IMR-90 (cell line): ENCODE data around the gene MAML2. TPM values are rescaled to one million over a fixed set of nuclear protein-coding genes. Genes with fewer than 3 reads are reported as not detected.

Experiments
- ATAC-seq: fragments of 200-7000 bp; cut with Tn5 transposase; 2 replicates; pipeline ENCODE4 v1.9.1; 2020; ENCODE audit warnings: low read depth, mild to moderate bottlenecking, moderate library complexity
- BruUV-seq: library from RNA; stranded (reverse); fragments of 400-500 nt; replicated peaks from 2 replicates; lab custom pipeline; 2021; lab: Mats Ljungman, UMichigan
- CTCF ChIA-PET: fragments of 300-600 bp; formaldehyde crosslinking; extraction: SDS; loops from one replicate; lab custom pipeline; 2021; ENCODE audit warnings: antibody characterized with exemption; lab: Yijun Ruan, JAX
- POLR2A ChIA-PET: fragments of 300-600 bp; sonication (Branson Sonifier 250); formaldehyde crosslinking; loops from one replicate; lab custom pipeline; 2022; ENCODE audit warnings: antibody characterized with exemption; ENCODE audit not compliant: unreplicated experiment; lab: Charles Lee
- DNase-seq: peaks from one replicate; pipeline ENCODE4 v3.0.0; 2013
- H2AFZ ChIP-seq: replicated peaks from 2 replicates; pipeline ENCODE3; 2013; ENCODE audit warnings: low read length, mild to moderate bottlenecking; ENCODE audit not compliant: poor library complexity
- H2AK5ac ChIP-seq: 2 replicates; pipeline ENCODE4 v1.6.1; 2013; ENCODE audit warnings: low read depth, low read length, inconsistent platforms
- H2AK9ac ChIP-seq: replicated peaks from 2 replicates; pipeline ENCODE3; 2013; ENCODE audit warnings: mild to moderate bottlenecking, low read depth, low read length, moderate library complexity; ENCODE audit not compliant: poor library complexity
- H2BK120ac ChIP-seq: 2 replicates; pipeline ENCODE4 v1.6.1; 2013; ENCODE audit warnings: low read depth, low read length, inconsistent platforms
- H2BK15ac ChIP-seq: 3 replicates; pipeline ENCODE4 v1.6.1; 2013; ENCODE audit warnings: low read depth, low read length, inconsistent platforms
- H2BK20ac ChIP-seq: 2 replicates; pipeline ENCODE4 v1.6.1; 2013; ENCODE audit warnings: low read depth, mild to moderate bottlenecking, inconsistent platforms, low read length, moderate library complexity
- H2BK5ac ChIP-seq: 2 replicates; pipeline ENCODE4 v1.6.1; 2013; ENCODE audit warnings: mild to moderate bottlenecking, low read depth, low read length, inconsistent platforms; ENCODE audit not compliant: poor library complexity, severe bottlenecking
- H3K14ac ChIP-seq: replicated peaks from 2 replicates; pipeline ENCODE4 v1.6.1; 2013; ENCODE audit warnings: low read depth, low read length, inconsistent platforms
- H3K18ac ChIP-seq: 2 replicates; pipeline ENCODE4 v1.6.1; 2013; ENCODE audit warnings: low read depth, low read length, control low read depth
- H3K23ac ChIP-seq: 2 replicates; pipeline ENCODE4 v1.6.1; 2013; ENCODE audit warnings: low read depth, low read length, inconsistent platforms
- H3K27ac ChIP-seq: 2 replicates; pipeline ENCODE4 v1.5.1; 2013; ENCODE audit warnings: mild to moderate bottlenecking, control low read depth, low read length; ENCODE audit not compliant: insufficient read depth
- H3K27me3 ChIP-seq: 2 replicates; pipeline ENCODE4 v1.6.1; 2013; ENCODE audit warnings: low read length; ENCODE audit not compliant: control insufficient read depth, insufficient read depth
- H3K36me3 ChIP-seq: 2 replicates; pipeline ENCODE4 v1.6.1; 2013; ENCODE audit warnings: low read length, mixed read lengths; ENCODE audit not compliant: control insufficient read depth, insufficient read depth
- H3K4ac ChIP-seq: 2 replicates; pipeline ENCODE4 v1.6.1; 2013; ENCODE audit warnings: low read depth, low read length, inconsistent platforms
- H3K4me1 ChIP-seq: 2 replicates; pipeline ENCODE4 v1.6.1; 2013; ENCODE audit warnings: low read length, mixed read lengths; ENCODE audit not compliant: control insufficient read depth, insufficient read depth
- H3K4me2 ChIP-seq: 2 replicates; pipeline ENCODE4 v1.6.1; 2013; ENCODE audit warnings: low read depth, mild to moderate bottlenecking, control low read depth, low read length, moderate library complexity
- H3K4me3 ChIP-seq: 2 replicates; pipeline ENCODE4 v1.5.1; 2013; ENCODE audit warnings: low read depth, mild to moderate bottlenecking, control low read depth, low read length, moderate library complexity; ENCODE audit not compliant: insufficient read depth
- H3K56ac ChIP-seq: 2 replicates; pipeline ENCODE4 v1.6.1; 2013; ENCODE audit warnings: low read length, inconsistent platforms; ENCODE audit not compliant: insufficient read depth; ENCODE audit errors: extremely low read depth
- H3K79me1 ChIP-seq, 2 experiments: 2 replicates each; pipeline ENCODE4 v1.6.1; 2013; ENCODE audit warnings: low read length in 2 of 2, inconsistent platforms in 1 of 2, low read depth in 1 of 2
- H3K9ac ChIP-seq: 2 replicates; pipeline ENCODE4 v1.6.1; 2013; ENCODE audit warnings: low read depth, low read length, control low read depth
- H3K9me1 ChIP-seq: 2 replicates; pipeline ENCODE4 v1.6.1; 2013; ENCODE audit warnings: low read length, inconsistent platforms; ENCODE audit not compliant: insufficient read depth
- H3K9me3 ChIP-seq: 2 replicates; pipeline ENCODE4 v1.6.1; 2013; ENCODE audit warnings: low read length; ENCODE audit not compliant: control insufficient read depth, insufficient read depth
- H4K20me1 ChIP-seq: 2 replicates; pipeline ENCODE4 v1.6.1; 2013; ENCODE audit warnings: low read length, inconsistent platforms; ENCODE audit not compliant: insufficient read depth
- H4K5ac ChIP-seq: 2 replicates; pipeline ENCODE4 v1.6.1; 2013; ENCODE audit warnings: mild to moderate bottlenecking, low read depth, low read length, control low read depth
- H4K8ac ChIP-seq, 2 experiments: 2 replicates each; pipeline ENCODE4 v1.6.1; 2013; ENCODE audit warnings: low read depth in 2 of 2, low read length in 2 of 2, control low read depth in 1 of 2, inconsistent platforms in 1 of 2
- H4K91ac ChIP-seq: 2 replicates; pipeline ENCODE4 v1.6.1; 2013; ENCODE audit warnings: low read depth, low read length, inconsistent platforms; ENCODE audit not compliant: insufficient read depth
- BHLHE40 ChIP-seq: fragments of 150-350 bp; IDR thresholded peaks from 2 replicates; pipeline ENCODE4 v1.6.1; 2016; ENCODE audit warnings: mild to moderate bottlenecking, low read depth, low read length
- CHD1 ChIP-seq: IDR thresholded peaks from 2 replicates; pipeline ENCODE4 v1.6.1; 2012; ENCODE audit warnings: low read depth, low read length, improper control_type of control experiment
- CTCF ChIP-seq: conservative IDR thresholded peaks from 2 replicates; pipeline ENCODE4 v1.5.1; 2012; ENCODE audit warnings: mild to moderate bottlenecking, low read depth, low read length, improper control_type of control experiment
- ELK1 ChIP-seq: fragments of 150-350 bp; IDR thresholded peaks from 2 replicates; pipeline ENCODE4 v1.6.1; 2016; ENCODE audit warnings: low read depth, mild to moderate bottlenecking, low read length, moderate library complexity, borderline replicate concordance
- FOS ChIP-seq: fragments of 150-350 bp; IDR thresholded peaks from 2 replicates; pipeline ENCODE4 v1.6.1; 2016; ENCODE audit warnings: low read depth, low read length
- MAFK ChIP-seq: IDR thresholded peaks from 2 replicates; pipeline ENCODE4 v1.6.1; 2012; ENCODE audit warnings: low read depth, low read length, improper control_type of control experiment
- MAZ ChIP-seq: IDR thresholded peaks from 2 replicates; pipeline ENCODE4 v1.6.1; 2012; ENCODE audit warnings: low read depth, mild to moderate bottlenecking, low read length, improper control_type of control experiment, moderate library complexity, borderline replicate concordance
- MXI1 ChIP-seq: IDR thresholded peaks from 2 replicates; pipeline ENCODE4 v1.6.1; 2012; ENCODE audit warnings: low read depth, mild to moderate bottlenecking, low read length, moderate library complexity, borderline replicate concordance
- RCOR1 ChIP-seq: IDR thresholded peaks from 2 replicates; pipeline ENCODE4 v1.6.1; 2012; ENCODE audit warnings: mild to moderate bottlenecking, low read length, improper control_type of control experiment; ENCODE audit not compliant: insufficient replicate concordance
- RFX5 ChIP-seq: IDR thresholded peaks from 2 replicates; pipeline ENCODE4 v1.8.0; 2012; ENCODE audit warnings: low read depth, mild to moderate bottlenecking, low read length, moderate library complexity
- SMC3 ChIP-seq: fragments of 150-350 bp; IDR thresholded peaks from 2 replicates; pipeline ENCODE4 v1.6.1; 2016; ENCODE audit warnings: low read depth, mild to moderate bottlenecking, antibody characterized with exemption, low read length, moderate library complexity
- USF2 ChIP-seq: fragments of 150-350 bp; IDR thresholded peaks from 2 replicates; pipeline ENCODE4 v1.6.1; 2017; ENCODE audit warnings: mild to moderate bottlenecking, antibody characterized with exemption, low read length, low read depth
- WGBS, 2 experiments: methylation state at CpG; one replicate each; pipeline versions ENCODE4 v1.1.5 to v1.1.7; 2013; ENCODE audit warnings: missing lambda C conversion rate in 2 of 2; ENCODE audit not compliant: insufficient read length in 1 of 2; ENCODE audit errors: extremely low coverage in 2 of 2; 5-methylcytosine and 5-hydroxymethylcytosine counted together
- dilution Hi-C: fragments of 300-500 bp; cut with HindIII; formaldehyde crosslinking; loops from one replicate; pipeline ENCODE4 v1.14.3; 2018; ENCODE audit warnings: low sequenced_read_pairs; ENCODE audit not compliant: unreplicated experiment
- in situ Hi-C: fragments of 300-500 bp; cut with MboI; formaldehyde crosslinking; loops from 3 replicates; pipeline ENCODE4 v1.14.3; 2019; ENCODE audit warnings: low sequenced_read_pairs, inconsistent platforms, mixed read lengths
- intact Hi-C: fragments of 100-400 bp; cut with micrococcal nuclease; formaldehyde crosslinking; loops from 2 replicates; pipeline ENCODE4 v1.10.0; 2022
- polyA plus RNA-seq, 3 experiments: library from polyadenylated mRNA; depleted of rRNA; stranded (reverse); fragments of >200 nt; gene quantifications; 2 replicates each; pipeline ENCODE4 v1.2.3, GENCODE V29; 2012; ENCODE audit warnings: low replicate concordance in 1 of 3
- total RNA-seq: library from RNA; depleted of rRNA; stranded (reverse); fragments of >200 nt; gene quantifications from 2 replicates; pipeline ENCODE4 v1.2.3, GENCODE V29; 2012

Gene MAML2
- total and polyA plus RNA-seq, 2 of the 4 experiments (the other 2 are of a cell fraction) = 15.0 to 19.5 TPM

GRCh38 chr11:96130061-96130620 is 212.9 kb downstream of the MAML2 start:
- Histone ChIP-seq H3K4ac (no peak overlapping the region), H3K79me1 (peaks cover 24 to 48% of the 10 kb centered on the region in 2 experiments), H2BK120ac (no peak overlapping the region), H3K14ac (no peak overlapping the region), H3K27me3 (no peaks in the 10 kb centered on the region), H3K9ac (no peak overlapping the region), H3K27ac (no peak overlapping the region), H4K5ac (no peak overlapping the region), H4K20me1 (no peaks in the 10 kb centered on the region; the same call in 1 of the 2 replicates), H3K4me3 (no peak overlapping the region), H2AK9ac (no peak overlapping the region), H3K18ac (no peak overlapping the region), H3K9me3 (no peaks in the 10 kb centered on the region), H2BK15ac (no peak overlapping the region), H2BK5ac (no peak overlapping the region), H4K91ac (no peak overlapping the region), H2AFZ (no peak overlapping the region), H3K9me1 (no peaks in the 10 kb centered on the region; the same call in 1 of the 2 replicates), H3K23ac (no peak overlapping the region), H3K36me3 (no peaks in the 10 kb centered on the region), H2BK20ac (no peak overlapping the region), H2AK5ac (no peak overlapping the region), H3K4me2 (no peak overlapping the region), H4K8ac (no peak overlapping the region), H3K56ac (no peak overlapping the region), H3K4me1 (peaks cover 2% of the 10 kb centered on the region; the same call in 1 of the 2 replicates)
- BruUV-seq = no TSS peak
- no CpG with 5 or more reads among the region's 2 CpGs for WGBS, 2 experiments
- no peak for TF ChIP-seq CHD1
- TF ChIP-seq ELK1 = no peak
- no peak for TF ChIP-seq SMC3
- no peak for TF ChIP-seq RFX5
- no peak for TF ChIP-seq MAZ
- TF ChIP-seq MAFK = no peak
- TF ChIP-seq FOS = no peak
- no peak for TF ChIP-seq CTCF
- TF ChIP-seq RCOR1 = no peak
- no peak for TF ChIP-seq USF2
- TF ChIP-seq MXI1 = no peak
- TF ChIP-seq BHLHE40 = no peak
- dilution Hi-C loops (no loop called here), in situ Hi-C loops (no loop called here), intact Hi-C loops (no loop called here)
- CTCF ChIA-PET = no interaction called here
- no peak for ATAC-seq
- POLR2A ChIA-PET = no interaction called here
- DNase-seq = no peak
